Mesendoderm (in vitro differentiated cells): ENCODE measurements around the gene P3H2.

Experiments used
- DNase-seq: peaks from one replicate; pipeline ENCODE4 v3.0.0; 2013
- H2AK5ac ChIP-seq: 2 replicates; pipeline ENCODE4 v1.6.1; 2013; ENCODE audit warnings: low read length, inconsistent platforms
- H2BK120ac ChIP-seq: 2 replicates; pipeline ENCODE4 v1.6.1; 2013; ENCODE audit warnings: low read depth, mild to moderate bottlenecking, low read length, moderate library complexity, mixed read lengths
- H2BK15ac ChIP-seq: replicated peaks from 2 replicates; pipeline ENCODE4 v1.6.1; 2013; ENCODE audit warnings: low read depth, mild to moderate bottlenecking, moderate library complexity
- H2BK5ac ChIP-seq: 2 replicates; pipeline ENCODE4 v1.6.1; 2013; ENCODE audit warnings: low read length, inconsistent platforms
- H3K18ac ChIP-seq: 2 replicates; pipeline ENCODE4 v1.6.1; 2013; ENCODE audit warnings: mild to moderate bottlenecking, low read length, mixed read lengths
- H3K23ac ChIP-seq: one replicate; pipeline ENCODE4 v1.6.1; 2013; ENCODE audit warnings: low read length
- H3K27ac ChIP-seq: 2 replicates; pipeline ENCODE4 v1.5.1; 2013; ENCODE audit warnings: low read depth, mild to moderate bottlenecking, inconsistent platforms, low read length, moderate library complexity
- H3K27me3 ChIP-seq: 2 replicates; pipeline ENCODE4 v1.6.1; 2013; ENCODE audit warnings: low read length, control low read depth, mild to moderate bottlenecking, inconsistent platforms; ENCODE audit not compliant: insufficient read depth, poor library complexity
- H3K36me3 ChIP-seq: 2 replicates; pipeline ENCODE4 v1.6.1; 2013; ENCODE audit warnings: low read length, inconsistent platforms; ENCODE audit not compliant: control insufficient read depth, insufficient read depth
- H3K4ac ChIP-seq: one replicate; pipeline ENCODE4 v1.6.1; 2013; ENCODE audit warnings: low read depth, mild to moderate bottlenecking, low read length, moderate library complexity
- H3K4me1 ChIP-seq: 2 replicates; pipeline ENCODE4 v1.6.1; 2013; ENCODE audit warnings: low read depth, low read length, inconsistent platforms; ENCODE audit not compliant: control insufficient read depth
- H3K4me2 ChIP-seq: 2 replicates; pipeline ENCODE4 v1.6.1; 2013; ENCODE audit warnings: low read length
- H3K4me3 ChIP-seq: 2 replicates; pipeline ENCODE4 v1.5.1; 2013; ENCODE audit warnings: mild to moderate bottlenecking, low read length
- H3K56ac ChIP-seq: one replicate; pipeline ENCODE4 v1.6.1; 2013; ENCODE audit warnings: low read length
- H3K79me1 ChIP-seq: 2 replicates; pipeline ENCODE4 v1.6.1; 2013; ENCODE audit warnings: low read length, inconsistent platforms
- H3K79me2 ChIP-seq: 2 replicates; pipeline ENCODE4 v1.6.1; 2013; ENCODE audit warnings: mild to moderate bottlenecking, low read length; ENCODE audit not compliant: control insufficient read depth, insufficient read depth
- H3K9ac ChIP-seq: 2 replicates; pipeline ENCODE4 v1.6.1; 2013; ENCODE audit warnings: low read length, inconsistent platforms
- H4K5ac ChIP-seq: one replicate; pipeline ENCODE4 v1.6.1; 2013; ENCODE audit warnings: low read length
- H4K8ac ChIP-seq: one replicate; pipeline ENCODE4 v1.6.1; 2013; ENCODE audit warnings: low read depth, mild to moderate bottlenecking, control low read depth, low read length, moderate library complexity
- WGBS: extraction: QIAGEN DNeasy Blood & Tissue Kit; methylation state at CpG from one replicate; pipeline ENCODE4 v1.1.7; 2013; ENCODE audit warnings: low lambda C conversion rate, missing lambda C conversion rate; ENCODE audit not compliant: insufficient coverage; ENCODE audit errors: extremely low coverage; 5-methylcytosine and 5-hydroxymethylcytosine counted together

Gene P3H2

GRCh38 chr3:190031887-190032752 is 88.6 kb downstream of the P3H2 start:
- Histone ChIP-seq H3K4me3 (no peak overlapping the region), H3K9ac (no peak overlapping the region), H3K4me2 (no peak overlapping the region), H3K4ac (no peak overlapping the region), H4K8ac (no peak overlapping the region), H3K18ac (peak overlapping the region; percentile 51), H3K23ac (no peak overlapping the region), H2BK5ac (peak overlapping the region; percentile 54), H3K79me2 (peaks cover 2% of the 10 kb centered on the region), H3K79me1 (no peaks in the 10 kb centered on the region), H3K27me3 (no peaks in the 10 kb centered on the region), H3K4me1 (no peaks in the 10 kb centered on the region), H2BK15ac (no peak overlapping the region), H3K56ac (no peak overlapping the region), H3K36me3 (no peaks in the 10 kb centered on the region), H2BK120ac (no peak overlapping the region), H3K27ac (no peak overlapping the region), H4K5ac (no peak overlapping the region), H2AK5ac (no peak overlapping the region)
- WGBS, result no CpG with 5 or more reads among the region's 1 CpG
- DNase-seq, result no peak

GRCh38 chr3:190027116-190027515 is 93.6 kb downstream of the P3H2 start:
- no peak overlapping the region for H3K27ac ChIP-seq
- WGBS, result no CpG with 5 or more reads among the region's 3 CpGs

GRCh38 chr3:190026154-190026553 is 94.5 kb downstream of the P3H2 start:
- Histone ChIP-seq H3K4me2 (no peak overlapping the region), H3K4me3 (no peak overlapping the region), H2BK120ac (no peak overlapping the region), H2BK15ac (no peak overlapping the region), H3K79me1 (peaks cover 1% of the 10 kb centered on the region), H4K8ac (no peak overlapping the region), H3K27me3 (no peaks in the 10 kb centered on the region), H3K18ac (no peak overlapping the region), H3K23ac (no peak overlapping the region), H4K5ac (no peak overlapping the region), H3K4me1 (no peaks in the 10 kb centered on the region), H3K4ac (no peak overlapping the region), H3K9ac (no peak overlapping the region), H3K56ac (no peak overlapping the region), H3K79me2 (no peaks in the 10 kb centered on the region), H3K27ac (no peak overlapping the region), H2AK5ac (no peak overlapping the region), H3K36me3 (no peaks in the 10 kb centered on the region), H2BK5ac (no peak overlapping the region)
- DNase-seq, result no peak
- WGBS, result no CpG with 5 or more reads among the region's 6 CpGs

More at GRCh38 chr3:190027116-190027515, 93.6 kb downstream of the P3H2 start:
- H3K23ac ChIP-seq, result no peak overlapping the region
- H4K5ac ChIP-seq, result no peak overlapping the region
- H3K36me3 ChIP-seq, result no peaks in the 10 kb centered on the region
- H3K27me3 ChIP-seq, result no peaks in the 10 kb centered on the region
- no peak overlapping the region for H2BK120ac ChIP-seq
- no peaks in the 10 kb centered on the region for H3K79me2 ChIP-seq
- no peak overlapping the region for H2BK5ac ChIP-seq
- no peak overlapping the region for H3K4ac ChIP-seq
- no peak overlapping the region for H3K4me3 ChIP-seq
- peaks cover 1% of the 10 kb centered on the region for H3K79me1 ChIP-seq
- no peaks in the 10 kb centered on the region for H3K4me1 ChIP-seq
- H3K4me2 ChIP-seq, result no peak overlapping the region
- no peak overlapping the region for H3K56ac ChIP-seq
- H3K9ac ChIP-seq, result no peak overlapping the region
- H4K8ac ChIP-seq, result no peak overlapping the region
- no peak for DNase-seq
- no peak overlapping the region for H3K18ac ChIP-seq
- no peak overlapping the region for H2BK15ac ChIP-seq
- H2AK5ac ChIP-seq, result no peak overlapping the region

- no peaks in the 10 kb centered on the region for H3K36me3 ChIP-seq
- no peak overlapping the region for H3K9ac ChIP-seq
- no peak overlapping the region for H2BK120ac ChIP-seq
- peaks cover 1% of the 10 kb centered on the region for H3K79me1 ChIP-seq
- no peaks in the 10 kb centered on the region for H3K27me3 ChIP-seq
- no peak overlapping the region for H3K4me2 ChIP-seq
- H3K4me3 ChIP-seq, result no peak overlapping the region
- no peak overlapping the region for H3K4ac ChIP-seq
- WGBS, result 100% methylated on average over 1 of the region's 4 CpGs
- peaks cover 2% of the 10 kb centered on the region for H3K79me2 ChIP-seq
- H2AK5ac ChIP-seq, result no peak overlapping the region
- no peak overlapping the region for H3K27ac ChIP-seq
- no peak overlapping the region for H4K5ac ChIP-seq
- H3K18ac ChIP-seq, result no peak overlapping the region
- no peak for DNase-seq
- no peak overlapping the region for H4K8ac ChIP-seq
- H3K4me1 ChIP-seq, result no peaks in the 10 kb centered on the region
- no peak overlapping the region for H2BK15ac ChIP-seq
- no peak overlapping the region for H3K56ac ChIP-seq
- H3K23ac ChIP-seq, result no peak overlapping the region
- no peak overlapping the region for H2BK5ac ChIP-seq
These were observed 95.8 kb downstream of the P3H2 start for GRCh38 chr3:190024912-190025311.

DNA sequence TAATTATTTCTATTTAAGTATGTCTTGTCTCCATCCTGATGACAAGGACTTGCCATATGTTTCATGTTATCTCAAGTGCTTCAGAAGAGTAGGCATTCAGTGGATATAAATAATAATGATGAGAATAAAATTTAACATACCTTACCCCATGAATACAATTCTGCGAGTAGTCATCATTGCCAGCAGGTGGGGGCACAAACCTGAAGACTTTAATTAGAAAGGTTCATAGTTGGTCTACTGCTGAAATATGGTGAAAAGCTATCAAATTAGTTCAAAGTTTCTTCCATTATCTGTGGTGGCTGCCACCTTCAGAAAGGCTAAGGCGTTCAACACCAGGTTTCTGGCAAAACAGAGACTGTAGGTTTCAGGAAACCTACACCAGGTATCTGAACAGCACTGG is 100.9 kb downstream of the P3H2 start:
- Histone ChIP-seq H3K27ac (no peak overlapping the region), H2BK15ac (no peak overlapping the region), H3K4me2 (no peak overlapping the region), H2BK120ac (no peak overlapping the region), H3K27me3 (no peaks in the 10 kb centered on the region), H3K4me1 (no peaks in the 10 kb centered on the region), H4K5ac (no peak overlapping the region), H3K18ac (no peak overlapping the region), H2BK5ac (no peak overlapping the region), H3K4me3 (no peak overlapping the region), H2AK5ac (no peak overlapping the region), H3K9ac (no peak overlapping the region), H3K79me1 (no peaks in the 10 kb centered on the region), H4K8ac (no peak overlapping the region), H3K56ac (no peak overlapping the region), H3K23ac (no peak overlapping the region), H3K4ac (no peak overlapping the region), H3K36me3 (no peaks in the 10 kb centered on the region), H3K79me2 (peaks cover 2% of the 10 kb centered on the region)
- WGBS, result no CpG with 5 or more reads among the region's 2 CpGs
- DNase-seq, result no peak

DNA sequence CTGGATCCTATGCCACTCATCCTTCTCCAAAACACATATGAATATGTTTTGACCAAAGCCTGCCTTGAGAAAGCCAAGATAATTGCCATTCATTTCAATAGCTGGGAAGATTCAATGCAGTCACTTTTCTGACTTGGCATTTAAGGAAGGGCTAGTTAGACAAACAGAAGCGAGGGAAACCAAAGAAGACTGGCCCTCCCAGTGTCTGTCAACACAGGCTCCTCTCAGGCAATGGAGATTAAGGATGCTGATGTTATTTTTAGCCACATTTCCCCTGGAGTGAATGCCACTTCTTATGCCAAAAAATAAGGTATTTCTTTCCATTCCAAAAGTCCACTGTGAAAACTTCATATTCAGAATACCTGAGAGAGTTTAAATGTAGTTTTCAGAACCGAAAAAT is 101.7 kb downstream of the P3H2 start:
- Histone ChIP-seq H2BK5ac (no peak overlapping the region), H3K27ac (no peak overlapping the region), H3K4me1 (peaks cover 2% of the 10 kb centered on the region), H3K36me3 (no peaks in the 10 kb centered on the region), H3K79me1 (no peaks in the 10 kb centered on the region), H3K27me3 (no peaks in the 10 kb centered on the region), H3K4me3 (no peak overlapping the region), H4K5ac (no peak overlapping the region), H3K4ac (no peak overlapping the region), H3K4me2 (no peak overlapping the region), H4K8ac (no peak overlapping the region), H3K18ac (peak overlapping the region; percentile 39), H3K79me2 (peaks cover 2% of the 10 kb centered on the region), H2BK120ac (no peak overlapping the region), H2AK5ac (no peak overlapping the region), H3K23ac (no peak overlapping the region), H3K56ac (no peak overlapping the region), H3K9ac (no peak overlapping the region), H2BK15ac (no peak overlapping the region)
- no peak for DNase-seq
- no CpG with 5 or more reads among the region's 2 CpGs for WGBS
